Loucy (cell line): Measurements from ENCODE around the gene PARD3B.

Source experiments
- CTCF ChIP-seq: fragments of 200-600 bp; sonication (generic); conservative IDR thresholded peaks from 2 replicates; pipeline ENCODE4 v1.5.1; 2014; ENCODE audit warnings: mild to moderate bottlenecking, antibody characterized with exemption, low read length
- EZH2phosphoT487 ChIP-seq: fragments of 200-600 bp; IDR thresholded peaks from 2 replicates; pipeline ENCODE4 v1.6.1; 2018; ENCODE audit warnings: antibody characterized with exemption, mild to moderate bottlenecking, moderate library complexity, borderline replicate concordance

GRCh38 chr2:205499006-205499405 is 953.7 kb downstream of the PARD3B start:
- no peak for TF ChIP-seq CTCF
- no peak for TF ChIP-seq EZH2phosphoT487
